Tibial nerve (tissue), 4 donors: ENCODE results near the gene DCBLD2.

Experiments used
- EP300 ChIP-seq, 2 donors: sonication (generic); formaldehyde crosslinking; IDR thresholded peaks; one replicate each; pipeline ENCODE4 v1.6.1; 2017; ENCODE audit warnings: antibody characterized with exemption in 2 of 2, mild to moderate bottlenecking in 1 of 2
- POLR2A ChIP-seq, 2 donors: fragments of 450-650 bp; IDR thresholded peaks; one replicate each; pipeline ENCODE4 v1.6.1; 2017; ENCODE audit warnings: antibody characterized with exemption in 2 of 2, mild to moderate bottlenecking in 2 of 2, moderate library complexity in 2 of 2
- TF ChIP-seq, protein P1 (sequence below), 5 experiments: fragments of 200-600 bp in 3 of 5; fragments of 450-650 bp in 2 of 5; sonication (generic) in 3 of 5; IDR thresholded peaks; one replicate each; pipeline ENCODE4 v1.5.1; 2016 to 2019; ENCODE audit warnings: antibody characterized with exemption in 5 of 5, mild to moderate bottlenecking in 3 of 5, moderate library complexity in 2 of 5

GRCh38 chr3:98788651-98789050 is 112.8 kb downstream of the DCBLD2 start:
- no peak for TF ChIP-seq POLR2A (IDR thresholded peaks at IDR 0.05)
- TF ChIP-seq, protein P1, sequence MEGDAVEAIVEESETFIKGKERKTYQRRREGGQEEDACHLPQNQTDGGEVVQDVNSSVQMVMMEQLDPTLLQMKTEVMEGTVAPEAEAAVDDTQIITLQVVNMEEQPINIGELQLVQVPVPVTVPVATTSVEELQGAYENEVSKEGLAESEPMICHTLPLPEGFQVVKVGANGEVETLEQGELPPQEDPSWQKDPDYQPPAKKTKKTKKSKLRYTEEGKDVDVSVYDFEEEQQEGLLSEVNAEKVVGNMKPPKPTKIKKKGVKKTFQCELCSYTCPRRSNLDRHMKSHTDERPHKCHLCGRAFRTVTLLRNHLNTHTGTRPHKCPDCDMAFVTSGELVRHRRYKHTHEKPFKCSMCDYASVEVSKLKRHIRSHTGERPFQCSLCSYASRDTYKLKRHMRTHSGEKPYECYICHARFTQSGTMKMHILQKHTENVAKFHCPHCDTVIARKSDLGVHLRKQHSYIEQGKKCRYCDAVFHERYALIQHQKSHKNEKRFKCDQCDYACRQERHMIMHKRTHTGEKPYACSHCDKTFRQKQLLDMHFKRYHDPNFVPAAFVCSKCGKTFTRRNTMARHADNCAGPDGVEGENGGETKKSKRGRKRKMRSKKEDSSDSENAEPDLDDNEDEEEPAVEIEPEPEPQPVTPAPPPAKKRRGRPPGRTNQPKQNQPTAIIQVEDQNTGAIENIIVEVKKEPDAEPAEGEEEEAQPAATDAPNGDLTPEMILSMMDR (IDR thresholded peaks at IDR 0.05) = no peak
- no peak for TF ChIP-seq EP300 (IDR thresholded peaks at IDR 0.05)
